HPDE6-E6E7 (cell line): ENCODE measurements around the gene CSF1.
"Not testable (repeated sequence)": the region's sequence is repeated elsewhere in the genome, so short reads cannot be mapped to it uniquely, and the experiment has no call there.

Experiments
- DNase-seq: peaks from one replicate; pipeline ENCODE4 v3.0.0; 2011; ENCODE audit warnings: missing footprints; ENCODE audit errors: extremely low spot score

CSF1 gene

DNA sequence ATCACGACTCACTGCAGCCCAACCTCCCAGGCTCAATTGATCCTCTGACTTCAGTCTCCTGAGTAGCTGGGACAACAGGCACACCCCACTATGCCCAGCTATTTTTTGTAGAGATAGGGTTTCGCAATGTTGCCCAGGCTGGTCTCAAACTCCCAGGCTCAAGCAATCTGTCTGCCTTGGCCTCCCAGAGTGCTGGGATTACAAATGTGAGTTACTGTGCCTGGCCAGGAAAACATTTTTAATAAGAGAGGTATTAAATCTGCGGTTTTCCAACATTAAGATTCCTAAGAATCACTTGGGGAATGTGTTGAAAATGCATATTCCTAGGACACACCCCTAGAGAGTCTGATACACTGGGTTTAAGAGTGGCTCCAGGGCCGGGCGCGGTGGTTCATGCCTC lies 8.7 kb downstream of the CSF1 start:
- DNase-seq = no peak

DNA sequence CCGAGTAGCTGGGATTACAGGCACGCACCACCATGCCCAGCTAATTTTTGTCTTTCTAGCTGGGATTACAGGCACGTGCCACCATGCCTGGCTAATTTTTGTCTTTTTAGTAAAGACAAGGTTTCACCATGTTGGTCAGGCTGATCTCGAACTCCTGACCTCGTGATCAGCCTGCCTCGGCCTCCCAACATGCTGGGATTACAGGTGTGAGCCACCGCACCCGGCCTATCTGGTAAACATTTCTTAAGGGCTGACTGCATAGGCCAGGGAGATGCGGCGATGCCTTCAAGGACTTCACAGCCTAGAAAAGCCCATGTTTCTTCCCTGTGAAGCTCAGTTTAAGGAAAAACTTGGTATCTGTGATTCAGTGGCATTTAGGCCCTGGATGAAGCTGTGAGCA lies 9.7 kb downstream of the CSF1 start:
- DNase-seq = not testable (repeated sequence)

DNA sequence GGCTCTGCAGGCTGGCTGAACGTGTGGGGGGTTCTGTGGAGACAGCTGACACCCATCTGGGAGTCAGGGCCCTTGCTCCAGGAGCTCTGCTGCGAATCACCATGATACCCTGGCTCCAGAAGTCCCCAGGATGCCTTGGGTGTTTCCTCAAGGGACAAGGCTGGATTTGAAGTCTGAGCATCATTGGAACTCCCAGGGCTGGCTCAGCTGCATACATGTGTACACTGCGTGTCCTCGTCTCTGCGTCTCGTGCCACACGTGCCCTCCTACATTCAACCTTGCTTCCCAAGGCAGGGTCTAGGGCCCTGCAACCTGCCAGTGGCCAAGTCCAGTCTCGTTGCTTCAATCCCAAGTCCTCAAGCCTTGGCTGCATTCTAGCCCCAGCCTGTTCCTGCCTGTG lies 11.7 kb downstream of the CSF1 start:
- DNase-seq = no peak

- DNase-seq = no peak
Measured at GRCh38 chr1:109923131-109923945, 12.7 kb downstream of the CSF1 start.

DNA sequence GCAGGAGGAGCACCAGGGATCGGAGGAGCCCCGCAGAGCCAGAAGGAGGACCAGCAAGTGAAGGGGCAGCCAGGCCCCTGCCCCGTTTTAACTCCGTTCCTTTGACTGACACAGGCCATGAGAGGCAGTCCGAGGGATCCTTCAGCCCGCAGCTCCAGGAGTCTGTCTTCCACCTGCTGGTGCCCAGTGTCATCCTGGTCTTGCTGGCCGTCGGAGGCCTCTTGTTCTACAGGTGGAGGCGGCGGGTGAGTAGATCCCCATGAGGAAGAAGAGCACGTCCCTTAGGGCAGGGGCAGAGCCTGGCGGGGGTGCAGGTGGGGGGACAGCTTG lies 13.3 kb downstream of the CSF1 start:
- DNase-seq = no peak

DNA sequence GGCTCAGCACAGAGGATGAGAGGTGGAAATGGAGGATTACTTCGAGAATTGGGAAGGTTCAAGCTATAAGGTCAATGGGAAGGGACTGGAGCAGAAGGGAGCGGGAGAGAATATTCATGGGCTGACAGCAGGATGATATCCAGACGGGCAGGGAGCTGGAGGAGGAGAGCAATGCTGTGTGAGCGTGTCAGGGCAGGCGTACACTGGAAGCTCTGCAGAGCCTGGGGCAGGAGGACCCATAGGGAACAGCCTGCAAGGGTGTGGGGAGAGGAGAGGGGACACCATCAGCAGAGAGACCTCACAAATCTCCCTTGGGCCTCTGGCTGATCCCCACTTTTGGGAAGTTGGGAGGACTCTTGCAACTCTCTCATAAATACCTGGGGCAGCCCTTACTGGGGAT lies 13.7 kb downstream of the CSF1 start:
- no peak for DNase-seq

- DNase-seq = no peak
Measured at GRCh38 chr1:109925159-109925990, 14.7 kb downstream of the CSF1 start.

- DNase-seq = no peak
Measured at GRCh38 chr1:109926662-109927300, 16.1 kb downstream of the CSF1 start.

GRCh38 chr1:109927356-109927755 lies 16.7 kb downstream of the CSF1 start:
- DNase-seq = no peak

GRCh38 chr1:109927911-109928321 lies 17.3 kb downstream of the CSF1 start:
- DNase-seq = no peak

DNA sequence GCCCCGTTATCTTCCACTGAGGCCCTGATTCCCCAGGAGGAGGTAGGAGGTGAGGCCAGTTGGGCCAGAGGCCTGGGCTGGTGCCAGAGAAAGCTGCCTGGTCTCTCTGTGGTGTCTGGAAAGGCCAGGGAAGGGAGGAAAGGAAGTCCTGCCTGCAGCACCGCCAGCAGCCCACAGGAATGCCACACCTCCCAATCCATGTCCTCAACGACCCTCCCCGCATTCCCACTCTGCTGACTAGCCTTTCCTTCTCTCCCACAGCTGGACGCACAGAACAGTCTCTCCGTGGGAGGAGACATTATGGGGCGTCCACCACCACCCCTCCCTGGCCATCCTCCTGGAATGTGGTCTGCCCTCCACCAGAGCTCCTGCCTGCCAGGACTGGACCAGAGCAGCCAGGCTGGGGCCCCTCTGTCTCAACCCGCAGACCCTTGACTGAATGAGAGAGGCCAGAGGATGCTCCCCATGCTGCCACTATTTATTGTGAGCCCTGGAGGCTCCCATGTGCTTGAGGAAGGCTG lies 18.0 kb downstream of the CSF1 start:
- DNase-seq = no peak

GRCh38 chr1:109929170-109929569 lies 18.5 kb downstream of the CSF1 start:
- DNase-seq = peak; percentile 75

DNA sequence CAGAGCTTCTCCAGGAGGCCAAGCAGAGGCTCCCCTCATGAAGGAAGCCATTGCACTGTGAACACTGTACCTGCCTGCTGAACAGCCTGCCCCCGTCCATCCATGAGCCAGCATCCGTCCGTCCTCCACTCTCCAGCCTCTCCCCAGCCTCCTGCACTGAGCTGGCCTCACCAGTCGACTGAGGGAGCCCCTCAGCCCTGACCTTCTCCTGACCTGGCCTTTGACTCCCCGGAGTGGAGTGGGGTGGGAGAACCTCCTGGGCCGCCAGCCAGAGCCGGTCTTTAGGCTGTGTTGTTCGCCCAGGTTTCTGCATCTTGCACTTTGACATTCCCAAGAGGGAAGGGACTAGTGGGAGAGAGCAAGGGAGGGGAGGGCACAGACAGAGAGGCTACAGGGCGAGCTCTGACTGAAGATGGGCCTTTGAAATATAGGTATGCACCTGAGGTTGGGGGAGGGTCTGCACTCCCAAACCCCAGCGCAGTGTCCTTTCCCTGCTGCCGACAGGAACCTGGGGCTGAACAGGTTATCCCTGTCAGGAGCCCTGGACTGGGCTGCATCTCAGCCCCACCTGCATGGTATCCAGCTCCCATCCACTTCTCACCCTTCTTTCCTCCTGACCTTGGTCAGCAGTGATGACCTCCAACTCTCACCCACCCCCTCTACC lies 19.1 kb downstream of the CSF1 start:
- DNase-seq = no peak

GRCh38 chr1:109930252-109930993 lies 19.8 kb downstream of the CSF1 start:
- no peak for DNase-seq

DNA sequence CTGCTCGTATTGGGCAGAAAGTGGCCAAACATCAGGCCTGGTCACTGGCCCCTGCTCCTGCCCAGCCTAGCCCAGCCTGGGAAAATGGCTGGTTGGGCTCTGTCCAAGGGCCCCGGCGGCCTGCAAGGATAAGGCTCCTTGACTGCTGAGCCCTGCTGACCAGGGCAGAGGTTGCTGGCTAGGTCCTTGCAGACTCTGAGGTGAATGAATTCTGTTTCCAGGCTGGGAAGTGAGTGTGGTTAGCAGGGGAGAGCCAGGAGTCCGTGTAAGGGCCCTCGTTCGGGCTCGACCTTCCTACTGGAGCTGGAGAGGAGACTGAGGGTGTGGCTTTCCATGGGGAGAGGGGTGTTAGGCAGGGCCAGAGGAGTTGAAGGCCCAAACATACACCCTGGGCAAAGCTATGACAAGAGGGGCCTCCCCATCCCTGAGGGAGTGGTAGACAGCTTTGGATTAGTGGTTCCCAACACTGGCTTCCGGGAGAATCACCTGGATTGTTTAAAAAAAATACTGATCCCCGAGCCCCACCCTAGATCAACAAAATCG lies 20.6 kb downstream of the CSF1 start:
- no peak for DNase-seq

DNA sequence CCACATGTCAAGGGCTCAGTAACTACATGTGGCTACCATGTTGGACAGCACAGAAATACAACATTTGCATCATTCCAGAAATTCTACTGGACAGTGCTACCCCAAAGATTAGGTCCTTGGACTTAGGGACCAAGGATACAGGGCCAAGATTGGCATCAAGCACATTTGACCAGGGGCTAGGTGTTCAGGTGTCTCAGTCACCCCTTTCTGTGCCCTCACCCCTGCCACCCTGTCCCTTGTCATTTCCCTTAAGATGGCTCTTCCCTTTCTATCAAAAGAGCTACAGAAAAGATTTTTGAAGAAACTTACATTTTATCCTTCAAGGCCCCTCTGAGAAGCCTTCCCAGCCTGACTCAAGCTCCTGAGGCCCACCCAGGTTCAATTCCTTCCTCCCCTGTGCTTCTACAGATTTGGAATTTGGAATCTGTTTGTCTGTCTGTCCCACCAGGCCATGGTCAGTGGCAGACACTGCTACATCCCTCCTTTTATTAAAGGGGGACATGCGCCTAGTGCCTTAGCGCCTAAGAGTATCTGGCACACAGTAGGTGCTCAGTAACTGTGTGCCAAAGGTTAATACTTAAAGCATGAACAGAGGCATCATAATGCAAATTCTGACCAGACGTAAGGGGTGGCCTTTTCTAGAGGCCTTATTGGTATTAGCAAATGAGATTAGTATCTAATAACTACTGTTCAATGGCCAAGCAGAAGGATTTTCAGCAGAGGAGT lies 21.4 kb downstream of the CSF1 start:
- no peak for DNase-seq

- no peak for DNase-seq
Measured at GRCh38 chr1:109932679-109933078, 22.0 kb downstream of the CSF1 start.

GRCh38 chr1:109933856-109934711 lies 23.4 kb downstream of the CSF1 start:
- no peak for DNase-seq

GRCh38 chr1:109935451-109935900 lies 24.8 kb downstream of the CSF1 start:
- no peak for DNase-seq
